Inflammatory macrophage treated with lipopolysaccharide for 1 hour (primary cell): ENCODE data around the gene SLC35E2B.
"Not testable (repeated sequence)": the region's sequence is repeated elsewhere in the genome, so short reads cannot be mapped to it uniquely, and the experiment has no call there.

ENCODE experiments used
- DNase-seq, 2 donors: peaks; one replicate each; pipeline ENCODE4 v3.0.0-alpha.2; 2020 to 2022

The SLC35E2B gene

DNA sequence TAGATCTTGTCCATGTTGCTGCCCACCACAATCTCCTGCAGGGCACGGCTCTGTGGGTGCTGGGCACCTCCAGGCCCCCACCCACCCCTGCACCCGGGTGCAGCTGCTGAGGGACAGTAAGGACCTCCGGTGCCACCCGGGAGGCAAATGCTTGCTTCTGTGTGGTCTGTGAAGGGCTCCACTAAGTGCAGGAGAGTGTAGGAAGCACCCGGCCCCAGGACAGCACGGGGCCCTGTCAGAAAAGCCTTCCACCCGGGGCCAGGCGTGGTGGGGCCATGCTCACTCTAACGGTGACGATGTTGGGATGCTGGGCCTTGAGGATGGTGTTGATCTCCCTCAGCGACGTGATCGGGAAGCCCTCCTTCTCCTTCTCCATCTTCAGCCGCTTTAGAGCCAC is 55.1 kb downstream of the SLC35E2B start:
- not testable (repeated sequence) for DNase-seq

DNA sequence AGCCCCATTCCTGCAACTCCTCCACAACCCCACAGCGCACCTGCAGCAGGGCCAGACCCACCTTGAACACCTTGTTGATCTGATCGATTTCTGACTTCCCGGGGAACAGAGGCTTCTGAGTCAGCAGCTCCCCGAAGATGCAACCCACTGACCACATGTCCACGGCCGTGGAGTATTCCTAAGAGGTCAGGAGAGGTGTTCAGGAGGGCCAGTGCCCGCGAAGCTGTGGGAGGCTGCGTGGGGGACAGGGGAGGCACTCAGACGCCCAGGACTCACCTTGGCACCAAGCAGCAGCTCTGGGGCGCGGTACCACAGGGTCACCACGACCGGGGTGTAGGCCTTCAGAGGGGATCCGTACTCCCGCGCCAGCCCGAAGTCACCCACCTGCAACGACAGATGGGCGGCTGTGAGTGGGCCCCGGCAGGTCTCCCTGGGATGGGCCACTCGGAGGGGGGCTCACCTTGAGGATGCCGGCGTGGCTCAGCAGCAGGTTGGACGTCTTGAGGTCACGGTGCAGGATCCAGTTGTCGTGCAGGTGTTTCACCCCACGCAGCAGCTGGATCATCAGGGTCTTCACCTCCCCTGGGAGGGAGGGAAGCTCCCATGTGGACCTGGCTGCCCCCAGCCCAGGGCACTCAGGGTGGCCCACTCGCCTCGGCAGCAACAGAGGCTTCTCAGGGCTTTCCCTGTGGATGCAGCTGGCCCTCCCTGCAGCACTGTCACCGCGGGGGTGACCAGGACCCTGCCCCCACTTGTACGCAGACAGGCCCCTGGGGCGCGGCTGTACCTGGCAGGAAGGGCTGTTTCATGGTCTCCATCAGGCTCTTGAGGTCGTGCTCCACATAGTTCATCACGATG is 55.7 kb downstream of the SLC35E2B start:
- DNase-seq: not testable (repeated sequence)

- not testable (repeated sequence) for DNase-seq
Measured at GRCh38 chr1:1634613-1635012, 58.0 kb downstream of the SLC35E2B start.

DNA sequence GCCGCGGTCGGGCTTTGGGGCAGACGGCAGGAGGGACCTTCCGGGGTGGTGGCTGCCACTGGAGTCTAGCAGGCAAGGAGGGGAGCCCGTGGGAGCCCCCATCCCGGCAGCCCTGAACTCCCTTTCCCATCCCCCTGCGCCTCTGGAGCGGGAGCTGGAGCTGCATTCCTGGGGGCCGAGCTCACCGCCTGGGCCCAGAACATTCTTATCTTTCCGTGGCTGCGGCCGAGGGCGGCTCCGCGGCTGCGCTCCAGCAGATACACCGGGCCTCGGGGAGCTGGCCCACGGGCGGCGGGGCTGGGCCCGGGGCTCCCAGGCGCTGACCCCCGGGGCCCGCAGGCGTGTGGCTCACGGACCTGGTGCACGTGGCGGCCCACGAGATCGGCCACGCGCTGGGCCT is 59.2 kb downstream of the SLC35E2B start:
- not testable (repeated sequence) for DNase-seq

- DNase-seq: no peak
Measured at GRCh38 chr1:1631782-1632420, 60.7 kb downstream of the SLC35E2B start, which contains the start of gene MMP23B. MMP23B (plus strand) TSS chr1:1632173; CDS start chr1:1632219, 46 bp downstream.

DNA sequence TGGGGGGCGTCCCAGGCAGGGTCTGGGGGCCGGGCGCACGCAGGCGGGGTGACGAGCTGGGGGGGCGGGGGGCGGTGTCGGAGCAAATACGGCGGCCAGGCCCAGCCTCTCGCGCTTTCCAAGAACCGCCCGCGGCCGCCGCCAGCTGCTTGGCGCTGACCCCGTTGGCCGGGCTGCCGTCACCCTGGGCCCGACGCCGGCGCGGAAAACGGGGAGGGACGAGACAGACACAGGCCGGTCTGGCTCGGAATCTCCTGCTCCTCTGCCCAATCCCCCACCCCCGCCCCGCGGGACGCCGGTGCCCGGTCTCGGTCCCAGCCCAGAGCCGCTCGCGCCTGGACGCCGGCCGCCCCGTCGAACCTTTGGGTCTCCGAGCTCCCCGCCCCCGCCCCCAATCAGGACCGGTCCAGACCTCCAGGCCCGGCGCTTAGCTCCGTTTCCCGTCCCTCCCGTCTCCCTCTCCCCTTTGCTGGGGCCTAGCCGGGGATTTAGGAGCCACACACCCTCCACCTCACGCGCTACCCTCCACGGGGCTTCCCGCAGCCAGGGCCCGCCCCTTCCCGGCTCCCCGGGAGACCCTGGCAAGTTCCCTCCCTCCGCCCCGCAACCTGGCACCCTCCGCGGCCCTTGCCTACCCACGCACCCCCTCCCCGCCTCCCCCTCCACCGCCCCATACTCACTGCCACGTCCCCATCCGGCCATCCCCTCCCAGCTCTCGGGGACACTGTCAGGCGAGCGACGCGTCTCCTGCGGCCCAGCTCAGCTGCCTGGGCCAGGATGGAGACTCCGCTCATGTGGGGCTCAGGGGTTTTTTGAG is 61.4 kb downstream of the SLC35E2B start:
- no peak for DNase-seq

DNA sequence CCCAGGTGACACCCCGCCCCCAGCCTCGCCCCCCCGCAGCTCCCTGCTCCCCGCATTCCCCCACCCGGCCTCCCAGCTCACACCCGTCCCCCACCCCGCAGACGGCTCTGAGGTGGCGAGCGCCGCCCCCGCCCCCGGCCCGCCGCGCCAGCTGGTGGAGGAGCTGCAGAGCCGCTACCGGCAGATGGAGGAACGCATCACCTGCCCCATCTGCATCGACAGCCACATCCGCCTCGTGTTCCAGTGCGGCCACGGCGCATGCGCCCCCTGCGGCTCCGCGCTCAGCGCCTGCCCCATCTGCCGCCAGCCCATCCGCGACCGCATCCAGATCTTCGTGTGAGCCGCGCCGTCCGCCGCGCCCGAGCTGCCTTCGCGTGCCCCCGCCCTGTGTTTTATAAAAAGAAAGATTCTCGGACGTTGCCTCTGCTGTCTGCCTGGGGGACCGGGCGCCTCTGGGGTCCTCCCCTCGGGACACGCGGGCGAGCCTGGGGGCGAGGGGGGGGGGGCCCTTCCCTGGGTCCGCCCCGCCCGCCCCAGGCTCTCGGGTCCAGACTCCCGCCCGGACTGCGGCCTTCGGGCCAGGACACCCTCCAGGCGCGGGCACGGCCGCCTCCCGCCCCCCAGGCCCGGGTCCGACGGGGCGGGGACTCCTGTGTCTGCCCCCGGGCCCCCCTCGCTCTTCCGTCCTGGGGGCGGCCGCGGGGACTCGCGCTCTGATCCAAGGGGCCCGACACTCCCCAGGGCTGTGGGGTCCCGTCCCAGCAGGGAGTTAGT is 62.2 kb downstream of the SLC35E2B start:
- peak; percentile 44 to 58 for DNase-seq

DNA sequence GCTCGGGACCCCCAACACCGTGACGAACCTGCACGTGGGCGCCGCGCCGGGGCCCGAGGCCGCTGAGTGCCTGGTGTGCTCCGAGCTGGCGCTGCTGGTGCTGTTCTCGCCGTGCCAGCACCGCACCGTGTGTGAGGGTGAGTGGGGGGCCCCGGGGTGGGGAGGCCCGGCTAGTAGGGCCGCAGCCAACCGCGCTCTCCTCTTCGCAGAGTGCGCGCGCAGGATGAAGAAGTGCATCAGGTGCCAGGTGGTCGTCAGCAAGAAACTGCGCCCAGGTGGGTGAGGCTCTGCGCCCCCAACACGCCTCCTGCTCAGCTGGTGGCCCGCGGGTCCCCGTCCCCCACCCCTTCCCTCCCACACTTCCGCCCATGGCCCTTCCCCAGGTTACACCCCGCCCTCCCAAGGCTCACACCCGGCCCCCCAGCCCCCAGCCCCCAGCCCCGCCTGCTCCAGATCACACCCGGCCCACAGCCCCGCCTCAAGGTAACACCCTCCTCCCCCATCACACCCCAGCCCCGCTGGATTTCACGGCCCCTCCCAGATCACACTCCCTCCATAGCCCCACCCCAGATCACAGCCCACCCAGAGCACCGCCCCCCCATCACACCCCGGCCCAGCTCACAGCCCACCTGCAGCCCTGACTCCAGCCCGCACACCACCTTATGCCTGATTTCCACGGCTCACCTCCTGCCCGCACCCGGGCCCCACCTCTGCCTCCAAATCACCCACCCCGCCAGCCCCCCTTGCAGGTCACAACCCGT is 63.0 kb downstream of the SLC35E2B start:
- no peak for DNase-seq

DNA sequence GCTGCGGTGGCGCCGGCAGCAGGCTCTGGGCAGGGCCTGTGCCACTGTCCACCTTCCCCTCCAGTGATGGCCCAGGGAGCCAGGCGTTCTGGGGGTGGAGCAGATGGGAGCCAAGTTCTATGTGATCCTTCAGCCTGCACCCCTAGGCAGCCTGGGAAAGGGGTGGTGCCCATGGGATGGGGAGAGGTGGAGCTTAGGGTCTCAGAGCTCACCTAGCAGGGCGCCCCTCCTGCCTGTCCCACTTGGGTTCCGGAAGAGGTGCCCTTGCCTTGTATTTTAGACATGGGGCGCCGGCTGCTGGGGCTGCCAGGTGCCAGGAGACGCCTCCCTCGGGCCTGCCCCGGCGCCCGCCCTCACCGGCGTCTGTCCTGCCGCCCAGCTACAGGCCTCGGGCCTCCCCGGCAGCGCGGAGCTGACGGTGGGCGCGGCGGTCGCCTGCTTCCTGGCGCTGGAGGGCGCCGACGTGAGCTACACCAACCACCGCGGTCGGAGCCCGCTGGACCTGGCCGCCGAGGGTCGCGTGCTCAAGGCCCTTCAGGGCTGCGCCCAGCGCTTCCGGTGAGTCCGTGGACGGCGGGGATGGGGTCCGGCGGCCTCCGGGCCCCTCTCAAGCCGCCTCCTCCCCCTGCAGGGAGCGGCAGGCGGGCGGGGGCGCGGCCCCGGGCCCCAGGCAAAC is 63.7 kb downstream of the SLC35E2B start:
- DNase-seq: no peak

GRCh38 chr1:1627829-1628753 is 64.5 kb downstream of the SLC35E2B start:
- DNase-seq: no peak

GRCh38 chr1:1627261-1627828 is 65.2 kb downstream of the SLC35E2B start:
- no peak for DNase-seq

GRCh38 chr1:1626207-1627141 is 66.1 kb downstream of the SLC35E2B start:
- DNase-seq: no peak

GRCh38 chr1:1625824-1626206 is 66.8 kb downstream of the SLC35E2B start:
- DNase-seq: no peak

- DNase-seq: no peak
Measured at GRCh38 chr1:1625404-1625775, 67.2 kb downstream of the SLC35E2B start.

DNA sequence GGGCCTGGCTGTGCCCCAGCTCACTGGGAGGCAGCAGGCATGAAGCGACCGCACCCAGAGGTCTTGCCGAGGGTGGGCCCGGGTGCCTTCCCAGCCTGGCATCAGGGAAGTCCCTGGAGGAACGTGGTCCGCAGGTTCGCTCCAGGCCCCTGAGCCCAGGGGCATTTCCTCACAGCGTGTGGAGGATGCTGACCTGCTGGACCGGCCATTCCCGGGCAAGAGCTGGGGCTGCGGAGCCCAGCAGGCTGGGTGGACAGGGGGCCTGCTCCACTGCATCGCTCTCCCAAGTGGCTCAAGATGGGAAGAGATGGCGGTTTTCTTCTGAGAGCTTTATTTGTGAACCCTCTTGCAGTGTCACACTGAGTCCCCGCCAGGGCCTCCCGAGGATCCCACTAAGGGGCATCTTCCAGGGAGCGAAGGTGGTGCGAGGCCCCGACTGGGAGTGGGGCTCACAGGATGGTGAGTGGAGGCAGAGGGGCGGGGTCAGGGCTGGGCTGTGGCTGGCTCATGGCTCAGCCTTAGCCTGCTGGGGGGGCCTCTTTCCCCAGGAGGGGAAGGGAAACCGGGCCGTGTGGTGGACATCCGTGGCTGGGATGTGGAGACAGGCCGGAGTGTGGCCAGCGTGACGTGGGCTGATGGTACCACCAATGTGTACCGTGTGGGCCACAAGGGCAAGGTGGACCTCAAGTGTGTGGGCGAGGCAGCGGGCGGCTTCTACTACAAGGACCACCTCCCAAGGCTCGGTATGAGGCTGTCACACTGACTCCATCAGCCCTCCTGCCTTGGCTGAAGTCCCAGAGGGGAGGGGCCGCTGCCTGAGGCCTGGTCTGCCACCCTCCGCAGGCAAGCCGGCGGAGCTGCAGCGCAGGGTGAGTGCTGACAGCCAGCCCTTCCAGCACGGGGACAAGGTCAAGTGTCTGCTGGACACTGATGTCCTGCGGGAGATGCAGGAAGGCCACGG is 67.9 kb downstream of the SLC35E2B start:
- DNase-seq: no peak

DNA sequence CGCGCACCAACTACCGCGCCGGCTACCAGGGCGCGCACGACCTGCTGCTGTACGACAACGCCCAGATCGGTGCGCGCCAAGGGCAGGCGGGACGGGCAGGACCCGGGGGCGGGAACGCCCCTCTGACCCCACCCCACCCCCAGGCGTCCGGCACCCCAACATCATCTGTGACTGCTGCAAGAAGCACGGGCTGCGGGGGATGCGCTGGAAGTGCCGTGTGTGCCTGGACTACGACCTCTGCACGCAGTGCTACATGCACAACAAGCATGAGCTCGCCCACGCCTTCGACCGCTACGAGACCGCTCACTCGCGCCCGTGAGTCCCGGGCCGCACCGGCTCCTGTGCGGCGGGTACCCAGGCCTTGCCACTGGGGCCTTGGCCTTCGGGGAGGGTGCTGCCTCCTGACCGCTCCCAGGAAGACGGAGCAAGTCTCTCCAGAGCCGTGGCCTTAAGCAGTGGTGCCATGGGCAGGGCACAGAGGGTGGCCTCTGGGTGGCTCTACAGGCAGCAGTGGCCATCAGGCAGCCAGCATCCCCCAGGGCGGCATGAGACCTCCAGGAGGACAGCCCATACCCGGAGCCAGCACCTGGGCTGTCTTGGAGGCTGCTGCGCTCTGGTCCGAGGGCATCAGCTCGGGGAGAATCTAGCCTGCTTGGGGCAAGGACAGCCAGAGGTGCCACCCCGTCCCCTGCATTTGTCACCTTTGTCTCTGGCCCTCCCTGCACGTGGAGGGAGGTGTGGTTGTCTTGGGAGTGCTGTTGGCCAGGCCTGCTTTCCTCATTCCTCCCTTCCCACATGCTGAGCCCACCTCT is 68.8 kb downstream of the SLC35E2B start:
- DNase-seq: no peak
